ENCODE measurements around the gene TNP2.
A peak's percentile ranks its signal among the peaks of the same experiment; 100 is the strongest.
"Not testable (repeated sequence)": the region's sequence is repeated elsewhere in the genome, so short reads cannot be mapped to it uniquely, and the experiment has no call there.

The TNP2 gene

GRCh38 chr16:11224894-11225676, 44.0 kb downstream of the TNP2 start:
- H3K27ac ChIP-seq = no peak overlapping the region
- H3K9ac ChIP-seq = no peak overlapping the region
- H3K4me1 ChIP-seq = no peaks in the 10 kb centered on the region
- no peak overlapping the region for H2AFZ ChIP-seq
- H3K4me3 ChIP-seq (ENCODE audit: low read depth, low read length) = no peak overlapping the region
- no peak overlapping the region for H3K4me2 ChIP-seq (ENCODE audit: low read length)
- no peaks in the 10 kb centered on the region for H3K79me2 ChIP-seq
- no peak for TF ChIP-seq CTCF (IDR thresholded peaks at IDR 0.05)
- H3K27me3 ChIP-seq (ENCODE audit: control insufficient read depth, insufficient read depth, low read length) = no peaks in the 10 kb centered on the region
- no peaks in the 10 kb centered on the region for H3K9me3 ChIP-seq (ENCODE audit: control insufficient read depth, low read length)
- H3K36me3 ChIP-seq (ENCODE audit: control insufficient read depth, insufficient read depth, low read length) = no peaks in the 10 kb centered on the region

GRCh38 chr16:11224096-11224893, 44.8 kb downstream of the TNP2 start:
- H3K79me2 ChIP-seq = no peaks in the 10 kb centered on the region
- TF ChIP-seq CTCF (IDR thresholded peaks at IDR 0.05) = no peak
- H3K4me2 ChIP-seq (ENCODE audit: low read length) = no peak overlapping the region
- no peak overlapping the region for H3K4me3 ChIP-seq (ENCODE audit: low read depth, low read length)
- H3K4me1 ChIP-seq = no peaks in the 10 kb centered on the region
- H3K27ac ChIP-seq = no peak overlapping the region
- H3K36me3 ChIP-seq (ENCODE audit: control insufficient read depth, insufficient read depth, low read length) = no peaks in the 10 kb centered on the region
- H3K9ac ChIP-seq = no peak overlapping the region
- H2AFZ ChIP-seq = no peak overlapping the region
- no peaks in the 10 kb centered on the region for H3K27me3 ChIP-seq (ENCODE audit: control insufficient read depth, insufficient read depth, low read length)
- no peaks in the 10 kb centered on the region for H3K9me3 ChIP-seq (ENCODE audit: control insufficient read depth, low read length)

DNA sequence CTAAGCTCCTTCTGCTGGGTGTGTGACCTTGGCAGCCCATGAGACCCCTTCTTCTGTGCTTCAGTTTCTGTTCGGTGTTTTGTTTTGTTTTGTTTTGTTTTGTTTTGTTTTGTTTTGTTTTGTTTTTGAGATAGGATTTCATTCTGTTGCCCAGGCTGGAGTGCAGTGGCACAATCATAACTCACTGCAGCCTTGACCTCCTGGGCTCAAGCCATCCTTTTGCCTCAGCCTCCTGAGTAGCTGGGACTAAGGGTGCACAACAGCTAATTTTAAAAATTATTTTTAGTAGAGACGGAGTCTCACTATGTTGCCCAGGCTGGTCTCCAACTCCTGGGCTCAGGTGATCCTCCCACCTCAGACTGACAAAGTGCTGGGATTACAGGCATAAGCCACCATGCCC, 48.6 kb downstream of the TNP2 start:
- not testable (repeated sequence) for H3K4me2 ChIP-seq (ENCODE audit: low read length); H3K27ac ChIP-seq; H3K4me1 ChIP-seq; H3K9me3 ChIP-seq (ENCODE audit: control insufficient read depth, low read length); H3K4me3 ChIP-seq (ENCODE audit: low read depth, low read length); H2AFZ ChIP-seq; H3K27me3 ChIP-seq (ENCODE audit: control insufficient read depth, insufficient read depth, low read length); H3K9ac ChIP-seq; H3K36me3 ChIP-seq (ENCODE audit: control insufficient read depth, insufficient read depth, low read length); H3K79me2 ChIP-seq

- Histone ChIP-seq H3K4me2 (ENCODE audit: low read length) (no peak overlapping the region), H3K36me3 (ENCODE audit: control insufficient read depth, insufficient read depth, low read length) (no peaks in the 10 kb centered on the region), H3K9me3 (ENCODE audit: control insufficient read depth, low read length) (no peaks in the 10 kb centered on the region), H3K79me2 (no peaks in the 10 kb centered on the region), H3K4me3 (ENCODE audit: low read depth, low read length) (no peak overlapping the region), H2AFZ (no peak overlapping the region), H3K4me1 (no peaks in the 10 kb centered on the region), H3K9ac (no peak overlapping the region), H3K27me3 (ENCODE audit: control insufficient read depth, insufficient read depth, low read length) (no peaks in the 10 kb centered on the region), H3K27ac (no peak overlapping the region)
- TF ChIP-seq CTCF (IDR thresholded peaks at IDR 0.05) = no peak
Measured at GRCh38 chr16:11219178-11219577, 49.9 kb downstream of the TNP2 start.

GRCh38 chr16:11218604-11218962, 50.5 kb downstream of the TNP2 start:
- Histone ChIP-seq H3K79me2 (no peaks in the 10 kb centered on the region), H3K4me2 (ENCODE audit: low read length) (no peak overlapping the region), H3K9me3 (ENCODE audit: control insufficient read depth, low read length) (no peaks in the 10 kb centered on the region), H3K36me3 (ENCODE audit: control insufficient read depth, insufficient read depth, low read length) (no peaks in the 10 kb centered on the region), H3K4me3 (ENCODE audit: low read depth, low read length) (no peak overlapping the region), H2AFZ (no peak overlapping the region), H3K9ac (no peak overlapping the region), H3K27ac (no peak overlapping the region), H3K4me1 (no peaks in the 10 kb centered on the region), H3K27me3 (ENCODE audit: control insufficient read depth, insufficient read depth, low read length) (no peaks in the 10 kb centered on the region)
- peak; percentile 28 for TF ChIP-seq CTCF (IDR thresholded peaks at IDR 0.05)

All from parathyroid adenoma (tissue), 2 donors.